Loucy (cell line): Measurements from ENCODE around the gene IRAK1.

ENCODE experiments used
- H2AFZ ChIP-seq: fragments of 200-600 bp; sonication (generic); 2 replicates; pipeline ENCODE4 v1.6.0; 2016; ENCODE audit warnings: antibody characterized with exemption, mild to moderate bottlenecking, low read length, moderate library complexity
- H3F3A ChIP-seq: fragments of 200-600 bp; 2 replicates; pipeline ENCODE4 v1.6.0; 2016; ENCODE audit warnings: antibody characterized with exemption, low read depth, mild to moderate bottlenecking
- H3K27me3 ChIP-seq: fragments of 200-600 bp; sonication (generic); 2 replicates; pipeline ENCODE4 v1.6.1; 2014; ENCODE audit warnings: low read length, mild to moderate bottlenecking; ENCODE audit not compliant: insufficient read depth, poor library complexity, severe bottlenecking
- H3K36me3 ChIP-seq: fragments of 200-600 bp; sonication (generic); 2 replicates; pipeline ENCODE4 v1.6.1; 2016; ENCODE audit warnings: low read length; ENCODE audit not compliant: insufficient read depth
- H3K4me1 ChIP-seq: fragments of 200-600 bp; sonication (generic); 2 replicates; pipeline ENCODE4 v1.5.1; 2014; ENCODE audit warnings: low read length, mild to moderate bottlenecking; ENCODE audit not compliant: insufficient read depth, poor library complexity, severe bottlenecking
- H3K4me2 ChIP-seq: fragments of 200-600 bp; sonication (generic); 2 replicates; pipeline ENCODE4 v1.6.0; 2014; ENCODE audit warnings: antibody characterized with exemption, low read length, low read depth, mild to moderate bottlenecking; ENCODE audit not compliant: poor library complexity, severe bottlenecking
- H3K4me3 ChIP-seq: fragments of 200-600 bp; sonication (generic); 2 replicates; pipeline ENCODE4 v1.5.1; 2014; ENCODE audit warnings: low read length, mild to moderate bottlenecking, mixed read lengths; ENCODE audit not compliant: poor library complexity, severe bottlenecking
- H3K79me2 ChIP-seq: fragments of 200-600 bp; sonication (generic); 2 replicates; pipeline ENCODE4 v1.6.1; 2014; ENCODE audit warnings: low read length; ENCODE audit not compliant: insufficient read depth
- H3K9ac ChIP-seq: fragments of 200-600 bp; sonication (generic); 2 replicates; pipeline ENCODE4 v1.6.0; 2014; ENCODE audit warnings: mild to moderate bottlenecking, low read depth, low read length, moderate library complexity; ENCODE audit not compliant: poor library complexity, severe bottlenecking
- H3K9me2 ChIP-seq: fragments of 200-600 bp; sonication (generic); replicated peaks from 2 replicates; pipeline ENCODE4 v1.6.1; 2016; ENCODE audit warnings: low read depth, low read length, mixed read lengths
- H3K9me3 ChIP-seq: fragments of 200-600 bp; sonication (generic); 2 replicates; pipeline ENCODE4 v1.6.1; 2014; ENCODE audit warnings: mild to moderate bottlenecking, antibody characterized with exemption, low read length, low read depth; ENCODE audit not compliant: insufficient read depth
- H4K20me1 ChIP-seq: fragments of 200-600 bp; sonication (generic); 2 replicates; pipeline ENCODE4 v1.6.0; 2014; ENCODE audit warnings: antibody characterized with exemption, low read length, mild to moderate bottlenecking; ENCODE audit not compliant: insufficient read depth, poor library complexity, severe bottlenecking
- CTCF ChIP-seq: fragments of 200-600 bp; sonication (generic); conservative IDR thresholded peaks from 2 replicates; pipeline ENCODE4 v1.5.1; 2014; ENCODE audit warnings: mild to moderate bottlenecking, antibody characterized with exemption, low read length
- EZH2phosphoT487 ChIP-seq: fragments of 200-600 bp; IDR thresholded peaks from 2 replicates; pipeline ENCODE4 v1.6.1; 2018; ENCODE audit warnings: antibody characterized with exemption, mild to moderate bottlenecking, moderate library complexity, borderline replicate concordance

IRAK1 gene

DNA sequence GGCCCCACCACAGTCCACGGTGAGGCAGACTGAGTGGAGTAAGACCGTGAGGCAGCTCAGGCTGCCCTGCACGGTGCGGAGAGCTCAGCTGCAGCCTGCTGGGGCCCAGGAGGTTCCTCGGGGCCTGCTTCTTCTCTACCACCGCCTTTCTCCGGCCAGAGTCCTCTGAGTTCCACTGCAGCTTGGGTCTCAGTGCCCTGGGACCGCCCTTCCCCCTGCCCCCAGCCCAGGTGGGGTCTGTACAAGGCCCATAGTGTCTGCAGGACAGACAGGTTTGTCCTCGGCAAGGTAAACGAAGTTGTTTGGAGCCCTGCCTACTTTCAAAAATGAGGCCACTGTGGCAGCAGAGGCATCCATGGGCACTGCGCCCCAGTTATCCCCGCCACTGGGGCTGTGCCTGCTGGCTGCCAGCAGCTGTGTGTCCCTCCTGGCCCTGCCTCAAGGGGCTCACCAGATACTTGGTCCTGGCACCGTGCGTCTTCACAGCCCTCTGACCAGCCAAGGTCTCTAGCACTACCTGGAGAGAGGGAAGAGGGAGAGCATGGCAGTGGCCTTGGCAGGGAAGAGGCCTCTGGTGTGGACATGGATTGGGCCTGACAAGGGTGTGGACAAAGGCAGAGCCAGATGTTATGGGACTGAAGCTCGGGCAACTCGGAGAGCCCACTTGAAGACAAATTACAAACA lies 4.0 kb downstream of the IRAK1 start:
- H3K4me1 ChIP-seq, result no peaks in the 10 kb centered on the region
- TF ChIP-seq CTCF, result no peak
- TF ChIP-seq EZH2phosphoT487, result no peak
- H3K4me2 ChIP-seq, result no peak overlapping the region
- no peaks in the 10 kb centered on the region for H3K9me2 ChIP-seq
- H3K9ac ChIP-seq, result no peak overlapping the region
- H3K79me2 ChIP-seq, result peaks cover 49% of the 10 kb centered on the region
- H3K36me3 ChIP-seq, result peaks cover 7% of the 10 kb centered on the region; the same call in 1 of the 2 replicates
- H4K20me1 ChIP-seq, result peaks cover 3% of the 10 kb centered on the region
- no peaks in the 10 kb centered on the region for H3F3A ChIP-seq
- no peak overlapping the region for H3K4me3 ChIP-seq
- H2AFZ ChIP-seq, result no peak overlapping the region
- H3K27me3 ChIP-seq, result no peaks in the 10 kb centered on the region
- no peaks in the 10 kb centered on the region for H3K9me3 ChIP-seq

- Histone ChIP-seq H3K36me3 (peaks cover 7% of the 10 kb centered on the region; the same call in 1 of the 2 replicates), H3K79me2 (peaks cover 41% of the 10 kb centered on the region), H3K9me3 (no peaks in the 10 kb centered on the region), H3K4me2 (no peak overlapping the region), H3K4me1 (no peaks in the 10 kb centered on the region), H3F3A (no peaks in the 10 kb centered on the region), H4K20me1 (peaks cover 3% of the 10 kb centered on the region), H2AFZ (no peak overlapping the region), H3K9me2 (no peaks in the 10 kb centered on the region), H3K9ac (no peak overlapping the region), H3K27me3 (no peaks in the 10 kb centered on the region), H3K4me3 (no peak overlapping the region)
- TF ChIP-seq CTCF (no peak), EZH2phosphoT487 (no peak)
Measured at GRCh38 chrX:154014429-154015380, 5.0 kb downstream of the IRAK1 start.

DNA sequence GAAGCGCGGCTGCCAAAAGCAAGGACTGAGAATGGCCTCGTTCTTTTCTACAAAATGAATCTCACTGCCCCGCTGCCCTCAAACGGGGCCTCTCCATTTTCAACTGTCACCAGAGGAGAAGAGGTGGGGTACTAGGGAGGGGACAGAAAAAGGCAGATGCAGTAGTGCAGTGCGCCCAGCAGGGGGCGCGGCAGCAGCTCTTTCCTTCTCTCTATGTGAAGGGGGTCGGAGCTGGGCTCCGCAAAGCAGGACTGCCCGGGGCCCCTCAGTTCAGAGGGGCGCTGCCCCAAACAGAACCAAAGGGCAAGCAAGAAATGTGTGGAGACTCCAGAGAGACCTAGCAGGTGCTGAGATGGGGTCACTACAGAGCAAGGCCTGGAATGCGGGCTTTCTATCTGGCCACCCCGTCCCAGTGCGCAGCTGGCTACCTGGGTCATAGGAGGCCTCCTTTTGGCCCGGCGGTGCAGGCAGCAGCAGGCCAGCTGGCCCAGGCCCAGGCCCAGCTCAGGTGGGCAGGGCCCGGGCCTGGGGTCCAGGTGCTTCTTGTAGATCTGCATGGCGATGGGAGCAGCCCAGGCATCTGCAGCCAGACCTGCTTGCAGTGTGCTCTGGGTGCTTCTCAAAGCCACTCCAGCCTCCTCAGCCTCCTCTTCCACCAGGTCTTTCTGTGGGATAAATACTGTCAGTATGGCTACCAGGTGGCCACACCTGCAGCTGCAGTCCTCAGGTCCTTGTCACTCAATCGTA lies 5.9 kb downstream of the IRAK1 start:
- Histone ChIP-seq H3K36me3 (peaks cover 7% of the 10 kb centered on the region; the same call in 1 of the 2 replicates), H3K4me1 (no peaks in the 10 kb centered on the region), H2AFZ (no peak overlapping the region), H3K9ac (no peak overlapping the region), H3K9me2 (no peaks in the 10 kb centered on the region), H3K9me3 (no peaks in the 10 kb centered on the region), H3K27me3 (no peaks in the 10 kb centered on the region), H4K20me1 (peaks cover 3% of the 10 kb centered on the region), H3K4me2 (peak overlapping the region; percentile 34), H3F3A (no peaks in the 10 kb centered on the region), H3K79me2 (peaks cover 33% of the 10 kb centered on the region), H3K4me3 (no peak overlapping the region)
- TF ChIP-seq CTCF (peak; percentile 80), EZH2phosphoT487 (no peak)
